Measurements from ENCODE around the gene UBE2O.

UBE2O gene

GRCh38 chr17:76472258-76472645 is 19.3 kb upstream of the UBE2O start:
- no peak for TF ChIP-seq CTCF (conservative IDR thresholded peaks at IDR 0.05; ENCODE audit: control insufficient read depth, insufficient read depth, low read depth, low read length)
- no peak for DNase-seq (ENCODE audit: low read depth)
- H3K4me3 ChIP-seq (ENCODE audit: control insufficient read depth, low read depth, low read length) = no peak overlapping the region

- H3K4me3 ChIP-seq (ENCODE audit: control insufficient read depth, low read depth, low read length) = no peak overlapping the region
- TF ChIP-seq CTCF (conservative IDR thresholded peaks at IDR 0.05; ENCODE audit: control insufficient read depth, insufficient read depth, low read depth, low read length) = no peak
- no peak for DNase-seq (ENCODE audit: low read depth)
These were observed 18.7 kb upstream of the UBE2O start for GRCh38 chr17:76471498-76472257.

- no peak for DNase-seq (ENCODE audit: low read depth)
- no peak for TF ChIP-seq CTCF (conservative IDR thresholded peaks at IDR 0.05; ENCODE audit: control insufficient read depth, insufficient read depth, low read depth, low read length)
- H3K4me3 ChIP-seq (ENCODE audit: control insufficient read depth, low read depth, low read length) = no peak overlapping the region
These were observed 17.2 kb upstream of the UBE2O start for GRCh38 chr17:76469991-76470739.

DNA sequence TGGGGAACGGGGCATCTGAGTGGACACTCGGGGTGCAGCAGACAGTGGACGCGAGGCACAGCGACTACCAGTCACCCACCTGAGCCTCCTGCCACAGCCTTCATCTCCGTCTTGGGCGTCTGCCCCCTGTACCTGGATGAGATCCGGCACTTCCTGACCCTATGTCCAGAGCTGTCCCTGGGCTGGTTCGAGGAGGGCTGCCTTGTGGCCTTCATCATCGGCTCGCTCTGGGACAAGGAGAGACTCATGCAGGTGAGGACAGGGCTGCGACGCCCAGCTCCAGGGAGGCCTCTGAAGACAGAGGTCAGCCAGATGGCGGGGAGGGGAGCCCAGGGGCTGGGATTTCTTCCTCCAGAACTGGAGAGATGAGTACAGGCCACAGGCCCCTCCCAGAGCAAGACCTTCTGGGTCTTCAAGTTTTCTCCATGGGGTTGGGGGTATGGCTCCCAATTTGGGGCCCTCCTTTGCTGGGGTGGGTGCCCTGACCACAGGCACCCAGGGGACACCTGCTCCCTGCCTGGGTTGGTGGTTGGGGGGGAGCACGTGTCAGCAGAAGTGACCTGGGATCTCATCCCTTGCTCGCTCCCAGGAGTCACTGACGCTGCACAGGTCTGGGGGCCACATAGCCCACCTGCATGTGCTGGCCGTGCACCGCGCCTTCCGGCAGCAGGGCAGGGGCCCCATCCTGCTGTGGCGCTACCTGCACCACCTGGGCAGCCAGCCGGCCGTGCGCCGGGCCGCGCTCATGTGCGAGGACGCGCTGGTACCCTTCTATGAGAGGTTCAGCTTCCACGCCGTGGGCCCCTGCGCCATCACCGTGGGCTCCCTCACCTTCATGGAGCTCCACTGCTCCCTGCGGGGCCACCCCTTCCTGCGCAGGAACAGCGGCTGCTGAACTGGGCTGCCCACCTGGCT is 16.4 kb upstream of the UBE2O start:
- H3K4me3 ChIP-seq (ENCODE audit: control insufficient read depth, low read depth, low read length) = no peak overlapping the region
- TF ChIP-seq CTCF (conservative IDR thresholded peaks at IDR 0.05; ENCODE audit: control insufficient read depth, insufficient read depth, low read depth, low read length) = no peak
- DNase-seq (ENCODE audit: low read depth) = no peak

GRCh38 chr17:76468634-76469010 is 15.7 kb upstream of the UBE2O start:
- H3K4me3 ChIP-seq (ENCODE audit: control insufficient read depth, low read depth, low read length) = no peak overlapping the region
- no peak for TF ChIP-seq CTCF (conservative IDR thresholded peaks at IDR 0.05; ENCODE audit: control insufficient read depth, insufficient read depth, low read depth, low read length)
- DNase-seq (ENCODE audit: low read depth) = no peak

- no peak for DNase-seq (ENCODE audit: low read depth)
- H3K4me3 ChIP-seq (ENCODE audit: control insufficient read depth, low read depth, low read length) = no peak overlapping the region
- TF ChIP-seq CTCF (conservative IDR thresholded peaks at IDR 0.05; ENCODE audit: control insufficient read depth, insufficient read depth, low read depth, low read length) = no peak
These were observed 15.1 kb upstream of the UBE2O start for GRCh38 chr17:76467809-76468633.

Data from fibroblast of mammary gland (primary cell).